Measurements from ENCODE around the gene HPSE2. TPM values are rescaled to one million over a fixed set of nuclear protein-coding genes. Genes with fewer than 3 reads are reported as not detected.

HPSE2 gene
- total and polyA plus RNA-seq, 2 of the 13 experiments (the other 11 are each of a cell fraction or from before 2014, with no cell fraction given): 0.01 TPM; not detected in 1

GRCh38 chr10:98589691-98590090 lies 646.0 kb downstream of the HPSE2 start:
- FAIRE-seq (no peak), ATAC-seq (no peak), DNase-seq (ENCODE audit: low spot score) (no peak)
- ChIA-PET POLR2A (no interaction called here), CTCF (ENCODE audit: low intra/inter-chr PET ratio, low total read pairs) (no interaction called here)
- Histone ChIP-seq H3K79me2 (ENCODE audit: insufficient read depth, low read length) (no peaks in the 10 kb centered on the region), H3K9me3 (ENCODE audit: low read length) (no peaks in the 10 kb centered on the region), H3K36me3 (replicated peaks in 1 of 2; ENCODE audit: control insufficient read depth in 1 of 2, insufficient read depth in 2 of 2, low read length in 2 of 2) (no peaks in the 10 kb centered on the region), H3K27ac (ENCODE audit: extremely low read length, insufficient read depth, low read length) (no peak overlapping the region), H4K20me1 (ENCODE audit: insufficient read depth, low read length) (no peaks in the 10 kb centered on the region), H3K9ac (ENCODE audit: insufficient read depth, low read depth, low read length) (no peak overlapping the region), H3K27me3 (ENCODE audit: control insufficient read depth in 1 of 2, insufficient read depth in 2 of 2, low read length in 2 of 2) (no peaks in the 10 kb centered on the region), H2AFZ (ENCODE audit: low read length) (no peak overlapping the region), H3K4me2 (ENCODE audit: low read depth, low read length) (no peak overlapping the region), H3K4me1 (ENCODE audit: insufficient read depth, low read length) (peaks cover 16% of the 10 kb centered on the region), H3K4me3 (replicated peaks in 1 of 3; ENCODE audit: insufficient read depth in 1 of 3, low read depth in 2 of 3, low read length in 3 of 3) (no peak overlapping the region)
- WGBS (ENCODE audit: low lambda C conversion rate): 47% methylated on average over 2 of the region's 2 CpGs
- intact Hi-C loops (cut with micrococcal nuclease; ENCODE audit: unreplicated experiment) (no loop called here), in situ Hi-C loops (cut with HindIII; ENCODE audit: extremely low pct_ligation_motif_present, low pct_unique_long_range_greater_than_20kb) (no loop called here)
- TF ChIP-seq ZNF839 (CRISPR knock-in tag; IDR thresholded peaks at IDR 0.05; ENCODE audit: borderline replicate concordance): no peak
- TF ChIP-seq ZNF784 (CRISPR knock-in tag; IDR thresholded peaks at IDR 0.05; ENCODE audit: borderline replicate concordance): no peak
- TF ChIP-seq DNMT1 (CRISPR knock-in tag; IDR thresholded peaks at IDR 0.05): no peak
- BruUV-seq (replicated peaks): no TSS peak

- intact Hi-C loops (cut with micrococcal nuclease; ENCODE audit: unreplicated experiment) (no loop called here), in situ Hi-C loops (cut with HindIII; ENCODE audit: extremely low pct_ligation_motif_present, low pct_unique_long_range_greater_than_20kb) (no loop called here)
- no peaks in the 10 kb centered on the region for H3K36me3 ChIP-seq (replicated peaks in 1 of 2; ENCODE audit: control insufficient read depth in 1 of 2, insufficient read depth in 2 of 2, low read length in 2 of 2)
- no peak for FAIRE-seq
- ChIA-PET CTCF (ENCODE audit: low intra/inter-chr PET ratio, low total read pairs) (no interaction called here), POLR2A (no interaction called here)
- H4K20me1 ChIP-seq (ENCODE audit: insufficient read depth, low read length): no peaks in the 10 kb centered on the region
- H3K27me3 ChIP-seq (ENCODE audit: control insufficient read depth in 1 of 2, insufficient read depth in 2 of 2, low read length in 2 of 2): no peaks in the 10 kb centered on the region
- H3K79me2 ChIP-seq (ENCODE audit: insufficient read depth, low read length): no peaks in the 10 kb centered on the region
- peak; percentile 68 for DNase-seq (ENCODE audit: low spot score)
- H3K9ac ChIP-seq (ENCODE audit: insufficient read depth, low read depth, low read length): no peak overlapping the region
- H3K9me3 ChIP-seq (ENCODE audit: low read length): no peaks in the 10 kb centered on the region
- peaks cover 16% of the 10 kb centered on the region for H3K4me1 ChIP-seq (ENCODE audit: insufficient read depth, low read length)
- peak; percentile 74 for ATAC-seq
- BruUV-seq (replicated peaks): no TSS peak
- no peak overlapping the region for H3K4me3 ChIP-seq (replicated peaks in 1 of 3; ENCODE audit: insufficient read depth in 1 of 3, low read depth in 2 of 3, low read length in 3 of 3)
- no peak overlapping the region for H3K27ac ChIP-seq (ENCODE audit: extremely low read length, insufficient read depth, low read length)
- H3K4me2 ChIP-seq (ENCODE audit: low read depth, low read length): 0 out of 2 replicates have a peak overlapping the region, but pooled peaks have one; percentile 12
- no peak overlapping the region for H2AFZ ChIP-seq (ENCODE audit: low read length)
- WGBS (ENCODE audit: low lambda C conversion rate): 0% methylated on average over 2 of the region's 3 CpGs
- peak; percentile 44 for TF ChIP-seq SAP130 (CRISPR knock-in tag; IDR thresholded peaks at IDR 0.05; ENCODE audit: low read depth)
- peak in 1 of 2 experiments; percentile 45; a peak in 1 of 4 replicates for TF ChIP-seq MAFK (conservative IDR thresholded peaks at IDR 0.05 in 1 of 2, IDR thresholded peaks at IDR 0.05 in 1 of 2; ENCODE audit: low read length in 2 of 2)
- TF ChIP-seq ARID5B (CRISPR knock-in tag; IDR thresholded peaks at IDR 0.05): 0 out of 2 replicates have a peak, but pooled peaks have one; percentile 33
- TF ChIP-seq HOXA5 (CRISPR knock-in tag; IDR thresholded peaks at IDR 0.05): no peak
- TF ChIP-seq FOXA3 (CRISPR knock-in tag; IDR thresholded peaks at IDR 0.05): 0 out of 2 replicates have a peak, but pooled peaks have one; percentile 24
- no peak for TF ChIP-seq STAG1 (CRISPR knock-in tag; IDR thresholded peaks at IDR 0.05)
- peak; percentile 35; the same call in 1 of the 2 replicates for TF ChIP-seq MAFF (IDR thresholded peaks at IDR 0.05; ENCODE audit: low read depth, low read length)
- no peak for TF ChIP-seq ZNF773 (CRISPR knock-in tag; IDR thresholded peaks at IDR 0.05; ENCODE audit: borderline replicate concordance)
- TF ChIP-seq ZNF225 (CRISPR knock-in tag; IDR thresholded peaks at IDR 0.05): no peak
- TF ChIP-seq FOSL2 (CRISPR knock-in tag; IDR thresholded peaks at IDR 0.05): peak; percentile 84
- TF ChIP-seq ZNF12 (CRISPR knock-in tag; IDR thresholded peaks at IDR 0.05): 0 out of 2 replicates have a peak, but pooled peaks have one; percentile 27
Measured at GRCh38 chr10:98589007-98589406, 646.6 kb downstream of the HPSE2 start.
